HepG2 (cell line): ENCODE measurements around the gene MAP2K3. TPM values are rescaled to one million over a fixed set of nuclear protein-coding genes. Genes with fewer than 3 reads are reported as not detected.

Experiments
- ATAC-seq: fragments of 200-7000 bp; cut with Tn5 transposase; 3 replicates; pipeline ENCODE4 v1.9.1; 2020; ENCODE audit warnings: mild to moderate bottlenecking, moderate library complexity
- BruUV-seq: library from RNA; stranded (reverse); fragments of 400-500 nt; replicated peaks from 2 replicates; lab custom pipeline; 2021; lab: Mats Ljungman, UMichigan
- CTCF ChIA-PET: fragments of 300-600 bp; formaldehyde crosslinking; extraction: SDS; loops from one replicate; lab custom pipeline; 2021; ENCODE audit warnings: low total read pairs, inconsistent platforms, low intra/inter-chr PET ratio; lab: Yijun Ruan, JAX
- POLR2A ChIA-PET: fragments of 350-600 bp; sonication (Branson Sonifier 250); formaldehyde crosslinking; loops from one replicate; lab custom pipeline; 2020; ENCODE audit warnings: antibody characterized with exemption, inconsistent platforms; lab: Yijun Ruan, JAX
- DNase-seq: peaks from one replicate; pipeline ENCODE4 v3.0.0-alpha.2; 2015; ENCODE audit warnings: low spot score
- FAIRE-seq: peaks from 3 replicates; lab custom pipeline; 2011; peaks lifted over from hg19 to GRCh38; lab: Jason Lieb, UNC
- H2AFZ ChIP-seq: one replicate; pipeline ENCODE4 v1.6.1; 2011; ENCODE audit warnings: low read length, inconsistent platforms
- H3K27ac ChIP-seq: fragments of 300-600 bp; 3 replicates; pipeline ENCODE4 v1.8.0; 2011; ENCODE audit warnings: mixed run types, mild to moderate bottlenecking, mixed read lengths, low read length, inconsistent platforms; ENCODE audit not compliant: insufficient read depth; ENCODE audit errors: extremely low read length
- H3K27me3 ChIP-seq, 2 experiments: fragments of 200-600 bp in 1 of 2; 2 replicates in 1 of 2; 3 replicates in 1 of 2; pipeline versions ENCODE4 v1.6.0 to v1.8.0; 2011; ENCODE audit warnings: low read length in 2 of 2, mild to moderate bottlenecking in 2 of 2, moderate library complexity in 2 of 2, inconsistent platforms in 1 of 2; ENCODE audit not compliant: insufficient read depth in 2 of 2, control insufficient read depth in 1 of 2
- H3K36me3 ChIP-seq, 2 experiments: fragments of 200-600 bp in 1 of 2; replicated peaks in 1 of 2; 2 replicates in 1 of 2; 3 replicates in 1 of 2; pipeline versions ENCODE4 v1.5.1 to v1.8.0; 2011; ENCODE audit warnings: low read length in 2 of 2, inconsistent platforms in 1 of 2; ENCODE audit not compliant: insufficient read depth in 2 of 2, control insufficient read depth in 1 of 2
- H3K4me1 ChIP-seq: 2 replicates; pipeline ENCODE4 v1.5.1; 2012; ENCODE audit warnings: low read length, inconsistent platforms; ENCODE audit not compliant: insufficient read depth
- H3K4me2 ChIP-seq: 2 replicates; pipeline ENCODE4 v1.6.0; 2011; ENCODE audit warnings: low read depth, low read length, inconsistent platforms
- H3K4me3 ChIP-seq, 3 experiments: fragments of 200-600 bp in 1 of 3; sonication (generic), shearing (Covaris generic) in 1 of 3; replicated peaks in 1 of 3; 2 replicates each; pipeline ENCODE4 v1.5.1; 2011 to 2016; ENCODE audit warnings: low read length in 3 of 3, inconsistent platforms in 2 of 3, low read depth in 2 of 3, mild to moderate bottlenecking in 2 of 3, control low read depth in 1 of 3, mixed read lengths in 1 of 3; ENCODE audit not compliant: insufficient read depth in 1 of 3
- H3K79me2 ChIP-seq: one replicate; pipeline ENCODE4 v1.6.1; 2011; ENCODE audit warnings: low read length, inconsistent platforms; ENCODE audit not compliant: insufficient read depth
- H3K9ac ChIP-seq: 2 replicates; pipeline ENCODE4 v1.6.0; 2011; ENCODE audit warnings: mild to moderate bottlenecking, low read depth, low read length, inconsistent platforms; ENCODE audit not compliant: insufficient read depth
- H3K9me3 ChIP-seq: 2 replicates; pipeline ENCODE4 v1.5.1; 2012; ENCODE audit warnings: mild to moderate bottlenecking, low read length
- H4K20me1 ChIP-seq: 2 replicates; pipeline ENCODE4 v1.6.0; 2011; ENCODE audit warnings: inconsistent platforms, mild to moderate bottlenecking, low read length, moderate library complexity; ENCODE audit not compliant: insufficient read depth
- BCL3 ChIP-seq: sonication (generic); formaldehyde crosslinking; IDR thresholded peaks from 2 replicates; pipeline ENCODE4 v1.5.1; 2020; ENCODE audit warnings: mild to moderate bottlenecking, missing genetic modification reagents, moderate library complexity
- ELF1 ChIP-seq: sonication (generic); formaldehyde crosslinking; IDR thresholded peaks from 2 replicates; pipeline ENCODE4 v1.4.0; 2020; ENCODE audit warnings: missing genetic modification reagents
- KDM4B ChIP-seq: sonication (generic); formaldehyde crosslinking; IDR thresholded peaks from 2 replicates; pipeline ENCODE4 v1.4.0; 2020; ENCODE audit warnings: missing genetic modification reagents
- LRRFIP1 ChIP-seq: sonication (generic); formaldehyde crosslinking; conservative IDR thresholded peaks from 2 replicates; pipeline ENCODE4 v1.4.0; 2020; ENCODE audit warnings: missing genetic modification reagents
- POLR2AphosphoS2 ChIP-seq: IDR thresholded peaks from 2 replicates; pipeline ENCODE4 v1.6.1; 2011; ENCODE audit warnings: low read depth, low read length, improper control_type of control experiment
- SUZ12 ChIP-seq: fragments of 150-350 bp; IDR thresholded peaks from 2 replicates; pipeline ENCODE4 v1.6.1; 2014; ENCODE audit warnings: low read depth, low read length
- THAP8 ChIP-seq: sonication (generic); formaldehyde crosslinking; IDR thresholded peaks from 2 replicates; pipeline ENCODE4 v1.5.1; 2020; ENCODE audit warnings: missing genetic modification reagents, mild to moderate bottlenecking, borderline replicate concordance
- ZBTB26 ChIP-seq: IDR thresholded peaks from 2 replicates; pipeline ENCODE4 v1.6.1; 2016; ENCODE audit warnings: missing compliant biosample characterization, missing genetic modification reagents, borderline replicate concordance
- ZBTB4 ChIP-seq: sonication (generic); formaldehyde crosslinking; IDR thresholded peaks from 2 replicates; pipeline ENCODE4 v1.4.0; 2020; ENCODE audit warnings: missing genetic modification reagents, mild to moderate bottlenecking, borderline replicate concordance
- ZNF256 ChIP-seq: sonication (generic); formaldehyde crosslinking; conservative IDR thresholded peaks from 2 replicates; pipeline ENCODE4 v1.4.0; 2020; ENCODE audit warnings: missing genetic modification reagents
- ZNF280D ChIP-seq: sonication (generic); formaldehyde crosslinking; IDR thresholded peaks from 2 replicates; pipeline ENCODE4 v1.5.1; 2020; ENCODE audit warnings: mild to moderate bottlenecking, missing genetic modification reagents
- ZNF879 ChIP-seq: sonication (generic); formaldehyde crosslinking; IDR thresholded peaks from 2 replicates; pipeline ENCODE4 v1.8.1; 2023; ENCODE audit warnings: missing genetic modification reagents
- whole genome bisulfite sequencing: methylation state at CpG from one replicate; pipeline ENCODE4 v1.1.6; 2017; ENCODE audit warnings: low lambda C conversion rate; 5-methylcytosine and 5-hydroxymethylcytosine counted together
- in situ Hi-C: cut with HindIII; loops from 2 replicates; pipeline ENCODE4 v1.10.0; 2017; ENCODE audit warnings: low pct_unique_long_range_greater_than_20kb; ENCODE audit not compliant: extremely low pct_ligation_motif_present
- intact Hi-C: fragments of 100-400 bp; cut with micrococcal nuclease; formaldehyde crosslinking; loops from one replicate; pipeline ENCODE4 v1.10.0; 2022; ENCODE audit not compliant: unreplicated experiment
- polyA plus RNA-seq, 8 experiments: library from polyadenylated mRNA; depleted of rRNA in 3 of 8; stranded (reverse) in 7 of 8; unstranded in 1 of 8; fragments of >200 nt; fragmentation: Illumina TruSeq in 4 of 8; extraction: Trizol in 4 of 8; gene quantifications; 2 replicates each; pipeline versions ENCODE4 v1.2.1 to v1.2.3, GENCODE V29; 2011 to 2016; ENCODE audit warnings: low read depth in 4 of 8, missing spikeins in 1 of 8, mixed read lengths in 1 of 8; ENCODE audit not compliant: insufficient read depth in 1 of 8
- total RNA-seq, 5 experiments: library from RNA; depleted of rRNA; stranded (reverse); fragments of >200 nt; fragmentation: Illumina TruSeq; extraction: Trizol; gene quantifications; 2 replicates each; pipeline ENCODE4 v1.2.3, GENCODE V29; 2016; ENCODE audit warnings: low read depth in 1 of 5

MAP2K3 gene
- total and polyA plus RNA-seq, 2 of the 13 experiments (the other 11 are each of a cell fraction or from before 2014, with no cell fraction given), result 20.5 to 27.4 TPM

GRCh38 chr17:21250854-21251253, 33.7 kb upstream of the MAP2K3 start:
- no peak overlapping the region for H3K4me3 ChIP-seq
- H3K9ac ChIP-seq, result no peak overlapping the region
- 0% methylated on average over 2 of the region's 4 CpGs for WGBS
- no peaks in the 10 kb centered on the region for H3K9me3 ChIP-seq
- ATAC-seq (no peak), FAIRE-seq (no peak), DNase-seq (no peak)
- H3K4me1 ChIP-seq, result peaks cover 28% of the 10 kb centered on the region
- POLR2A ChIA-PET, result no interaction called here
- intact Hi-C loops (loop anchor here (5.0 kb wide), 1 partner anchor 36 kb away; no protein-coding TSS in a partner anchor), in situ Hi-C loops (no loop called here)
- no peak overlapping the region for H2AFZ ChIP-seq
- no peaks in the 10 kb centered on the region for H3K79me2 ChIP-seq
- CTCF ChIA-PET, result no interaction called here
- peaks cover 3 to 39% of the 10 kb centered on the region in 2 experiments; a peak in 4 of 5 replicates for H3K27me3 ChIP-seq
- H3K36me3 ChIP-seq, result no peaks in the 10 kb centered on the region
- peaks cover 6% of the 10 kb centered on the region; the same call in 1 of the 2 replicates for H4K20me1 ChIP-seq
- no peak overlapping the region for H3K4me2 ChIP-seq
- H3K27ac ChIP-seq, result no peak overlapping the region
- BruUV-seq, result no TSS peak
- TF ChIP-seq ZNF879 (CRISPR knock-in tag) (no peak), BCL3 (CRISPR knock-in tag) (no peak), THAP8 (CRISPR knock-in tag) (no peak), ELF1 (CRISPR knock-in tag) (no peak), LRRFIP1 (no peak), ZBTB26 (CRISPR knock-in tag) (no peak), ZNF280D (CRISPR knock-in tag) (no peak), SUZ12 (no peak), KDM4B (CRISPR knock-in tag) (no peak), ZNF256 (CRISPR knock-in tag) (no peak), POLR2AphosphoS2 (no peak), ZBTB4 (CRISPR knock-in tag) (no peak)
